Osteocyte (in vitro differentiated cells): ENCODE results near the gene SPTB. TPM values are rescaled to one million over a fixed set of nuclear protein-coding genes. Genes with fewer than 3 reads are reported as not detected.
"Not testable (repeated sequence)": the region's sequence is repeated elsewhere in the genome, so short reads cannot be mapped to it uniquely, and the experiment has no call there.

Source experiments
- DNase-seq: peaks from one replicate; pipeline ENCODE4 v3.0.0; 2021; ENCODE audit warnings: mixed read lengths; ENCODE audit not compliant: unreplicated experiment; ENCODE audit errors: extremely low spot score
- H3K27ac Mint-ChIP-seq: one replicate; pipeline ENCODE4 v1.8.0; 2021; ENCODE audit warnings: mild to moderate bottlenecking, mixed read lengths; ENCODE audit not compliant: unreplicated experiment
- H3K27me3 Mint-ChIP-seq: one replicate; pipeline ENCODE4 v1.8.0; 2021; ENCODE audit warnings: mixed read lengths; ENCODE audit not compliant: unreplicated experiment
- H3K36me3 Mint-ChIP-seq: one replicate; pipeline ENCODE4 v1.8.0; 2021; ENCODE audit warnings: mixed read lengths; ENCODE audit not compliant: unreplicated experiment
- H3K4me1 Mint-ChIP-seq: one replicate; pipeline ENCODE4 v1.8.0; 2021; ENCODE audit warnings: mixed read lengths; ENCODE audit not compliant: unreplicated experiment
- H3K4me3 Mint-ChIP-seq: one replicate; pipeline ENCODE4 v1.8.0; 2021; ENCODE audit warnings: mild to moderate bottlenecking, moderate library complexity, mixed read lengths; ENCODE audit not compliant: unreplicated experiment
- H3K9me3 Mint-ChIP-seq: one replicate; pipeline ENCODE4 v1.8.0; 2021; ENCODE audit warnings: mixed read lengths; ENCODE audit not compliant: unreplicated experiment
- total RNA-seq: library from RNA; stranded (reverse); gene quantifications from 2 replicates; pipeline ENCODE4 v1.2.1, GENCODE V29; 2021
- TF ChIP-seq, protein P1 (sequence below): fragments of 200-600 bp; sonication (generic); IDR thresholded peaks from 2 replicates; pipeline ENCODE4 v1.5.0; 2021; ENCODE audit warnings: antibody characterized with exemption, mild to moderate bottlenecking, moderate library complexity

Gene SPTB
- total RNA-seq, 1 donor from 2014 or later = 0.35 TPM

DNA sequence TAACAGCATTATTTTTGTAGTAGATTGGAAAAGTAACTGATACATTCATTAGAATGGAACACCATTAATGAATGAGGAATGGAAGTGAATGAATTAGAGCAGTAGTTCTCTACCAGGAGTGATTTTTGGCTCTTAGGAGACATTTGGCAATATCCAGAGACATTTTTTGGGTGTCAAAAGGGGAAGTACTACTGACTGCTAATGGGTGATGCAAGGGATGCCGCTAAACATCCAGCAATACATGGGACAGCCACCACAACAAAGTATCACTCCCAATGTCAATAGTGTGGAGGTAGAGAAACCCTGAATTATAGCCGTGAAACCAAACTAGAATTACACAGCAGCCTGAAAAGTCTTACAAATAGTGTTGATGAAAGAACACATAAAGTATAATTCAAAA is 36.1 kb upstream of the SPTB start:
- Mint-ChIP-seq H3K27me3 (peaks cover 18% of the 10 kb centered on the region), H3K4me3 (peak overlapping the region; percentile 87), H3K9me3 (no peaks in the 10 kb centered on the region), H3K27ac (no peak overlapping the region), H3K4me1 (peaks cover 25% of the 10 kb centered on the region), H3K36me3 (no peaks in the 10 kb centered on the region)
- TF ChIP-seq, protein P1, sequence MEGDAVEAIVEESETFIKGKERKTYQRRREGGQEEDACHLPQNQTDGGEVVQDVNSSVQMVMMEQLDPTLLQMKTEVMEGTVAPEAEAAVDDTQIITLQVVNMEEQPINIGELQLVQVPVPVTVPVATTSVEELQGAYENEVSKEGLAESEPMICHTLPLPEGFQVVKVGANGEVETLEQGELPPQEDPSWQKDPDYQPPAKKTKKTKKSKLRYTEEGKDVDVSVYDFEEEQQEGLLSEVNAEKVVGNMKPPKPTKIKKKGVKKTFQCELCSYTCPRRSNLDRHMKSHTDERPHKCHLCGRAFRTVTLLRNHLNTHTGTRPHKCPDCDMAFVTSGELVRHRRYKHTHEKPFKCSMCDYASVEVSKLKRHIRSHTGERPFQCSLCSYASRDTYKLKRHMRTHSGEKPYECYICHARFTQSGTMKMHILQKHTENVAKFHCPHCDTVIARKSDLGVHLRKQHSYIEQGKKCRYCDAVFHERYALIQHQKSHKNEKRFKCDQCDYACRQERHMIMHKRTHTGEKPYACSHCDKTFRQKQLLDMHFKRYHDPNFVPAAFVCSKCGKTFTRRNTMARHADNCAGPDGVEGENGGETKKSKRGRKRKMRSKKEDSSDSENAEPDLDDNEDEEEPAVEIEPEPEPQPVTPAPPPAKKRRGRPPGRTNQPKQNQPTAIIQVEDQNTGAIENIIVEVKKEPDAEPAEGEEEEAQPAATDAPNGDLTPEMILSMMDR = no peak
- no peak for DNase-seq

DNA sequence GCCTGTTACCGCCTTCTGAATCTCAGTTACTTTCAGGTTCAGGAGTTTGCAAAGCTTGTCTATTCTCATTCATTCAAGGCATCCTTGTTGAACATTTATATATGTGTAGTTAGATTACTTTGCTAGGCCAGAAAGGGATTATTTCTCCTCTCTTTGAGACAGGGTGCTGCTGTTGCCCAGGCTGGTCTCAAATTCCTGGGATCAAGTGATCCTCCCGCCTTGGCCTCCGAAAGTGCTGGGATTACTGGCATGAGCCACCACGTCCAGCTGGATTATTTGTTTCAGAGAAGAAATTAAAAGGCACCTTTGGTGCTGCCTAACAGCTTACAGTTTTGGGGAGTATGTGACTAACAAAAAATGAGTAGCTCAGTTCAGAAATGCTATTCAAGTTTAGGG is 35.3 kb upstream of the SPTB start:
- DNase-seq = no peak
- Mint-ChIP-seq H3K27me3 (peaks cover 24% of the 10 kb centered on the region), H3K9me3 (no peaks in the 10 kb centered on the region), H3K27ac (peak overlapping the region; percentile 95), H3K4me3 (peak overlapping the region; percentile 87), H3K4me1 (peaks cover 25% of the 10 kb centered on the region), H3K36me3 (no peaks in the 10 kb centered on the region)
- TF ChIP-seq, protein P1 = no peak

DNA sequence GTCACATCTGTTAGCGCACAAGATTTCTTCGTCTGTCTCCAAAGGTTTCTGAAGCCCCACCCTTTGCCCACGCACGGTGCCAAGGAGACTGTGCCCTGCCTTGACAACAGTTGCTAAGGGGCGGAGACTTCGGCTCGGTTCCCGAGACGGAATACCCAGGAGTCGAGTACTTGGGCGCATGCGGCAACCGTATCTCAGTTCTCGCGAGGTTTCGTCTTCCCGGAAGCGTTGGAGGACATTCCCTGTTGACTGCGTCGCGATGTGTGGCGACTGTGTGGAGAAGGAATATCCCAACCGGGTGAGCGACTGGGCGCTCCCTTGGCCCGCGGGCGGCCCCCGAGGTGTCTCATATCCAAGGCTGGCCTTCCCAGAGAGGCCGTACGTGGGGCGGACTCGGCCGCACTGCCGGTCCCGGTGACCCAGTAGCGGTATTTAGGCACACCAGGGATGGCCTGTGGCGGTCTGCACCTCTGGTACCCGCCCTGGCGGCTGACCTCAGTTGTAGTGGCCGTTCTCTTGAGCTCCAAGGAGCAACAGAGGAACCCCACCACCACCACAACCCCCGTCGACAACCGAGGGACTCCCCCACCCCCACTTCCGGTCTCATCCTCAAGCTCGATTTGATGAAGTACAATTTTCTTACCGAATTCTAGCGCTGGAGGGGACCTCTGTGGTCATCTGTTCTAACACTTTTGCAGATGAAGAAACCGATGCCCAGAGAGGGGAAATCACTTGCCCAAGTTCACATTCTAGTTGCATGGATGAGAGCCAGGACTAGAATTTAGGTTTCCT is 34.7 kb upstream of the SPTB start, which contains the start of gene CHURC1:
CHURC1 (plus strand) TSS at position 219 of the 792 bp plus-strand sequence; CDS start at position 260, 41 bp downstream.
- peak; percentile 99 for DNase-seq
- H3K4me1 Mint-ChIP-seq = peaks cover 25% of the 10 kb centered on the region
- peak within 1 kb of the TSS; percentile 95 for H3K27ac Mint-ChIP-seq
- peak within 1 kb of the TSS; percentile 87 for H3K4me3 Mint-ChIP-seq
- H3K9me3 Mint-ChIP-seq = no peaks in the 10 kb centered on the region
- H3K36me3 Mint-ChIP-seq = no peaks in the 10 kb centered on the region
- H3K27me3 Mint-ChIP-seq = peaks cover 29% of the 10 kb centered on the region
- TF ChIP-seq, protein P1 = no peak

DNA sequence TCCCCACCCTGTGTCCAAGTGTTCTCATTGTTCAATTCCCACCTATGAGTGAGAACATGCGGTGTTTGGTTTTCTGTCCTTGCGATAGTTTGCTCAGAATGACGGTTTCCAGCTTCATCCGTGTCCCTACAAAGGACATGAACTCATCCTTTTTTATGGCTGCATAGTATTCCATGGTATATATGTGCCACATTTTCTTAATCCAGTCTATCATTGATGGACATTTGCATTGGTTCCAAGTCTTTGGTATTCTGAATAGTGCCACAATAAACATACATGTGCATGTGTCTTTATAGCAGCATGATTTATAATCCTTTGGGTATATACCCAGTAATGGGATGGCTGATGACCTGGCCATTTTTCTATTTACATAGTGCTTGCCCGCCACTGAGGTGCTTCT is 33.8 kb upstream of the SPTB start:
- H3K36me3 Mint-ChIP-seq, H3K9me3 Mint-ChIP-seq, DNase-seq: not testable (repeated sequence)
- H3K4me3 Mint-ChIP-seq = peak overlapping the region; percentile 87
- peaks cover 25% of the 10 kb centered on the region for H3K4me1 Mint-ChIP-seq
- peak overlapping the region; percentile 95 for H3K27ac Mint-ChIP-seq
- H3K27me3 Mint-ChIP-seq = peaks cover 39% of the 10 kb centered on the region

DNA sequence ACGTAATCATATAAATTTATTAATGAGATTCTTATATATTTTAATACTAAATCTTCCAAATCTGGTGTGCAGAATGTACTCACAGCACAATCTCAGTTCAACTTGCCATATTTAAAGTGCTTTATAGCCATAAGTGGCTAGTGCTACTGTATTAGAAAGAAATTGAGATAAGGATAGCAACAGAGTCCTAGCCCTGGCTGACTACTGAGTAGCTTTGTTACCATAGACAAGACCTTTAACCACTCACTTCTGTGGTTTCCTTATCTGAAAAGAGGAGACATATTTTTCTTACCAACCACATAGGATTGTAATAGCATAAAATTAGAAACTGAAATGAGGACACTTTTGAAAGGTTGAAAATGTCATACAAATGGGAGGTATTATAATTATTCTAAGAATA is 32.6 kb upstream of the SPTB start:
- H3K4me1 Mint-ChIP-seq = peaks cover 20% of the 10 kb centered on the region
- H3K27me3 Mint-ChIP-seq = peaks cover 40% of the 10 kb centered on the region
- H3K27ac Mint-ChIP-seq = no peak overlapping the region

More for the DNA sequence above, 32.6 kb upstream of the SPTB start:
- Mint-ChIP-seq H3K9me3 (no peaks in the 10 kb centered on the region), H3K4me3 (no peak overlapping the region), H3K36me3 (no peaks in the 10 kb centered on the region)
- no peak for DNase-seq
- TF ChIP-seq, protein P1 = no peak
